Measurements from ENCODE around the gene PI3.

- TF ChIP-seq, protein P1, sequence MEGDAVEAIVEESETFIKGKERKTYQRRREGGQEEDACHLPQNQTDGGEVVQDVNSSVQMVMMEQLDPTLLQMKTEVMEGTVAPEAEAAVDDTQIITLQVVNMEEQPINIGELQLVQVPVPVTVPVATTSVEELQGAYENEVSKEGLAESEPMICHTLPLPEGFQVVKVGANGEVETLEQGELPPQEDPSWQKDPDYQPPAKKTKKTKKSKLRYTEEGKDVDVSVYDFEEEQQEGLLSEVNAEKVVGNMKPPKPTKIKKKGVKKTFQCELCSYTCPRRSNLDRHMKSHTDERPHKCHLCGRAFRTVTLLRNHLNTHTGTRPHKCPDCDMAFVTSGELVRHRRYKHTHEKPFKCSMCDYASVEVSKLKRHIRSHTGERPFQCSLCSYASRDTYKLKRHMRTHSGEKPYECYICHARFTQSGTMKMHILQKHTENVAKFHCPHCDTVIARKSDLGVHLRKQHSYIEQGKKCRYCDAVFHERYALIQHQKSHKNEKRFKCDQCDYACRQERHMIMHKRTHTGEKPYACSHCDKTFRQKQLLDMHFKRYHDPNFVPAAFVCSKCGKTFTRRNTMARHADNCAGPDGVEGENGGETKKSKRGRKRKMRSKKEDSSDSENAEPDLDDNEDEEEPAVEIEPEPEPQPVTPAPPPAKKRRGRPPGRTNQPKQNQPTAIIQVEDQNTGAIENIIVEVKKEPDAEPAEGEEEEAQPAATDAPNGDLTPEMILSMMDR (IDR thresholded peaks at IDR 0.05), result no peak
- TF ChIP-seq POLR2A (IDR thresholded peaks at IDR 0.05) (no peak), EP300 (IDR thresholded peaks at IDR 0.05) (no peak)
Observed at GRCh38 chr20:45173522-45173921, 1.2 kb upstream of the PI3 start.
